NCI-H2171 (cell line): ENCODE measurements around the gene EHHADH.

Experiments
- DNase-seq: peaks from one replicate; lab custom pipeline; 2025; lab: John Stamatoyannopoulos, UW

The EHHADH gene

DNA sequence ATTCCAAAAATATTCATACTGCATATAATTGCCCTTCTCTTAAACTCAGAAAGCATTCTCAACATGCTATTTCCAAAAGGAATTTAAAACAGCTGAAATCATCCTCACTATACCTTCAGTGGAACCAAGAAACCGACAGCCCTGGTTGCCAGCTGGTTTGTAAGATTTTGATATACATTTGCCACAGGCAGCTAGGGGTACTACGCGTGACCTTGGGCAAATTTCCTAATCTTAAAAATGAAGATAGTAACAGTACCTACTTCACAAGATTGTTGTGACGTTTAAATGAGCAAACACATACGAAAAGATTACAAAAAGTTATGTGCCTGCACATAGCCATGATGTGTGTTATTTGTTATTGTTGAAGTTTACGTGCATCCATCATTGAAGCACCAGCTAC is 108.3 kb downstream of the EHHADH start:
- no peak for DNase-seq

DNA sequence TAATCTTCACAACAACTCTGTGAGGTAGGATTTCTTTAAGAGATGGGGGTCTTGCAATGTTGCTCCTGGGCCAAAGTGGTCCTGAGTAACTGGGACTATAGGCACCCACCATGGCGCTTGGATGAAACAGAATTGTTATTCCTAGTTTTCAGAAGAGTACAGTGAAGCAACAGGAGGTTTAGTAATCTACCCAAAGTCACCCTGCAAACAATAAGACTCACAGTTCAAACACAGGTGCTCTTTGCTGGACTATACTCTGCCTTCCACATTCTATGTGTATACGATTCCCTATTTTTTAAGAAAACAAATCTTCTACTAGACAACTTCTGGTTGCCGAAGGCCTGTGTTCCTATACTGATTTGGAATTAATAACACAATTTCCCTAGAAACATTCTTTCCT is 109.1 kb downstream of the EHHADH start:
- no peak for DNase-seq
